Mesothelial cell of epicardium (in vitro differentiated cells): Measurements from ENCODE around the gene EFNA3. TPM values are rescaled to one million over a fixed set of nuclear protein-coding genes. Genes with fewer than 3 reads are reported as not detected.
"Not testable (repeated sequence)": the region's sequence is repeated elsewhere in the genome, so short reads cannot be mapped to it uniquely, and the experiment has no call there.

ENCODE experiments used
- DNase-seq, 2 experiments: peaks; one replicate each; pipeline ENCODE4 v3.0.0; 2021; ENCODE audit warnings: low spot score in 2 of 2; ENCODE audit not compliant: unreplicated experiment in 2 of 2
- H3K27ac Mint-ChIP-seq: 2 replicates; pipeline ENCODE4 v1.8.0; 2021; ENCODE audit warnings: mixed read lengths
- H3K27me3 Mint-ChIP-seq: 2 replicates; pipeline ENCODE4 v1.8.0; 2021; ENCODE audit warnings: low read depth, mixed read lengths
- H3K36me3 Mint-ChIP-seq: 2 replicates; pipeline ENCODE4 v1.8.0; 2021; ENCODE audit warnings: mixed read lengths
- H3K4me1 Mint-ChIP-seq: 2 replicates; pipeline ENCODE4 v1.8.0; 2021; ENCODE audit warnings: mixed read lengths
- H3K4me3 Mint-ChIP-seq: 2 replicates; pipeline ENCODE4 v1.8.0; 2021; ENCODE audit warnings: mild to moderate bottlenecking, moderate library complexity, mixed read lengths
- H3K9me3 Mint-ChIP-seq: 2 replicates; pipeline ENCODE4 v1.8.0; 2021; ENCODE audit warnings: mixed read lengths
- CTCF ChIP-seq: fragments of 200-600 bp; sonication (generic); IDR thresholded peaks from one replicate; pipeline ENCODE4 v1.5.0; 2021; ENCODE audit warnings: antibody characterized with exemption; ENCODE audit not compliant: unreplicated experiment
- total RNA-seq: library from RNA; stranded (reverse); gene quantifications from 3 replicates; pipeline ENCODE4 v1.2.1, GENCODE V29; 2021

Gene EFNA3
- total RNA-seq, 1 donor from 2014 or later = 14.6 TPM

- TF ChIP-seq CTCF = no peak
- Mint-ChIP-seq H3K36me3 (no peaks in the 10 kb centered on the region), H3K4me1 (peaks cover 14% of the 10 kb centered on the region), H3K9me3 (no peaks in the 10 kb centered on the region), H3K27ac (no peak overlapping the region), H3K27me3 (no peaks in the 10 kb centered on the region), H3K4me3 (no peak overlapping the region)
- DNase-seq = no peak
These were observed 32.2 kb downstream of the EFNA3 start for GRCh38 chr1:155110826-155111225.

- Mint-ChIP-seq H3K27ac (no peak overlapping the region), H3K27me3 (no peaks in the 10 kb centered on the region), H3K9me3 (no peaks in the 10 kb centered on the region), H3K4me1 (peaks cover 14% of the 10 kb centered on the region), H3K36me3 (no peaks in the 10 kb centered on the region), H3K4me3 (no peak overlapping the region)
- TF ChIP-seq CTCF = no peak
- no peak for DNase-seq
These were observed 34.9 kb downstream of the EFNA3 start for GRCh38 chr1:155113450-155113980.

GRCh38 chr1:155116113-155116764 lies 37.6 kb downstream of the EFNA3 start:
- no peak for TF ChIP-seq CTCF
- Mint-ChIP-seq H3K27ac (no peak overlapping the region), H3K4me1 (peaks cover 11% of the 10 kb centered on the region), H3K27me3 (peaks cover 2% of the 10 kb centered on the region), H3K4me3 (no peak overlapping the region), H3K36me3 (no peaks in the 10 kb centered on the region), H3K9me3 (no peaks in the 10 kb centered on the region)
- no peak for DNase-seq

- no peak for TF ChIP-seq CTCF
- peaks cover 3% of the 10 kb centered on the region for H3K27me3 Mint-ChIP-seq
- H3K4me3 Mint-ChIP-seq = no peak overlapping the region
- no peaks in the 10 kb centered on the region for H3K36me3 Mint-ChIP-seq
- peaks cover 8% of the 10 kb centered on the region for H3K4me1 Mint-ChIP-seq
- no peak for DNase-seq
- no peak overlapping the region for H3K27ac Mint-ChIP-seq
- H3K9me3 Mint-ChIP-seq = no peaks in the 10 kb centered on the region
These were observed 39.0 kb downstream of the EFNA3 start for GRCh38 chr1:155117610-155118009.

- H3K27me3 Mint-ChIP-seq, H3K36me3 Mint-ChIP-seq, H3K4me3 Mint-ChIP-seq, H3K9me3 Mint-ChIP-seq, H3K4me1 Mint-ChIP-seq, DNase-seq, H3K27ac Mint-ChIP-seq: not testable (repeated sequence)
These were observed 39.5 kb downstream of the EFNA3 start for GRCh38 chr1:155118090-155118489.

- Mint-ChIP-seq H3K9me3 (no peaks in the 10 kb centered on the region), H3K27me3 (peaks cover 15% of the 10 kb centered on the region), H3K4me1 (peaks cover 19% of the 10 kb centered on the region), H3K4me3 (no peak overlapping the region), H3K27ac (no peak overlapping the region), H3K36me3 (no peaks in the 10 kb centered on the region)
- no peak for DNase-seq
- TF ChIP-seq CTCF = no peak
These were observed 41.6 kb downstream of the EFNA3 start for GRCh38 chr1:155120253-155120652.
